ENCODE data around the gene SLC25A4. TPM values are rescaled to one million over a fixed set of nuclear protein-coding genes. Genes with fewer than 3 reads are reported as not detected.

Gene SLC25A4
- total RNA-seq, 2 experiments from 2014 or later = 4.1 TPM

DNA sequence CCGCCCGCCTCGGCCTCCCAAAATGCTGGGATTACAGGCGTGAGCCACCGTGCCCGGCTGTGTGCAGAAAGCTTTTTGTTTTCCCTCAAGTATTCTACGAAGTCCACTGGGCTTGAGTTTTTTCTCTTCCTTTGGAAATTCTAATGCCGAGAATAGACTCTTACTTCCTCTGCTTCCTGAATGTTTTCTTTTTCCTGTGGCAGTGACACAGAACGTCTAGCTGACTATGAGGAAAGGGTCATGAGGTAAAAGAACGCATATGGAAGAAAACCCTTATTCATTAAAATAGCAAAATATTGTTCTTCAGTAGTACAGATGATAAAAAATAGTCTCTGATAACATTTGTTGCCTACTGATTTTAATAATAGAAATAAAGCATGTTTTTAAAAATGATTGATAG, 4.9 kb upstream of the SLC25A4 start:
- no peak overlapping the region for H3K4me3 Mint-ChIP-seq
- intact Hi-C loops (cut with DNase I, micrococcal nuclease) = loop anchor here in 1 of 2 experiments (10.0 kb wide), 1 partner anchor 873 kb away; no protein-coding TSS in a partner anchor
- H3K4me1 Mint-ChIP-seq (ENCODE audit: low read depth) = peaks cover 6% of the 10 kb centered on the region
- Histone ChIP-seq H3K4me1 (ENCODE audit: insufficient read depth, low read length) (peaks cover 9% of the 10 kb centered on the region), H3K27me3 (ENCODE audit: control insufficient read depth in 1 of 2, insufficient read depth in 2 of 2, low read length in 2 of 2) (peaks cover 11 to 12% of the 10 kb centered on the region in 2 experiments), H3K27ac (ENCODE audit: low read depth in 1 of 2, low read length in 2 of 2) (no peak overlapping the region), H3K9me3 (ENCODE audit: control insufficient read depth in 1 of 2, insufficient read depth in 1 of 2, low read length in 2 of 2) (no peaks in the 10 kb centered on the region), H3K36me3 (ENCODE audit: insufficient read depth, low read length) (no peaks in the 10 kb centered on the region), H3K4me3 (ENCODE audit: low read length) (no peak overlapping the region)
- peaks cover 69% of the 10 kb centered on the region for H3K27me3 Mint-ChIP-seq
- ATAC-seq (ENCODE audit: poor library complexity) = no peak
- ChIA-PET POLR2A (no interaction called here), CTCF (no interaction called here)
- no peaks in the 10 kb centered on the region for H3K36me3 Mint-ChIP-seq (ENCODE audit: low read depth)
- no peak overlapping the region for H3K27ac Mint-ChIP-seq
- DNase-seq = no peak
- TF ChIP-seq, protein P1, sequence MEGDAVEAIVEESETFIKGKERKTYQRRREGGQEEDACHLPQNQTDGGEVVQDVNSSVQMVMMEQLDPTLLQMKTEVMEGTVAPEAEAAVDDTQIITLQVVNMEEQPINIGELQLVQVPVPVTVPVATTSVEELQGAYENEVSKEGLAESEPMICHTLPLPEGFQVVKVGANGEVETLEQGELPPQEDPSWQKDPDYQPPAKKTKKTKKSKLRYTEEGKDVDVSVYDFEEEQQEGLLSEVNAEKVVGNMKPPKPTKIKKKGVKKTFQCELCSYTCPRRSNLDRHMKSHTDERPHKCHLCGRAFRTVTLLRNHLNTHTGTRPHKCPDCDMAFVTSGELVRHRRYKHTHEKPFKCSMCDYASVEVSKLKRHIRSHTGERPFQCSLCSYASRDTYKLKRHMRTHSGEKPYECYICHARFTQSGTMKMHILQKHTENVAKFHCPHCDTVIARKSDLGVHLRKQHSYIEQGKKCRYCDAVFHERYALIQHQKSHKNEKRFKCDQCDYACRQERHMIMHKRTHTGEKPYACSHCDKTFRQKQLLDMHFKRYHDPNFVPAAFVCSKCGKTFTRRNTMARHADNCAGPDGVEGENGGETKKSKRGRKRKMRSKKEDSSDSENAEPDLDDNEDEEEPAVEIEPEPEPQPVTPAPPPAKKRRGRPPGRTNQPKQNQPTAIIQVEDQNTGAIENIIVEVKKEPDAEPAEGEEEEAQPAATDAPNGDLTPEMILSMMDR (IDR thresholded peaks at IDR 0.05) = no peak
- H3K9me3 Mint-ChIP-seq = no peaks in the 10 kb centered on the region

GRCh38 chr4:185139736-185140135, 3.3 kb upstream of the SLC25A4 start:
- H3K36me3 ChIP-seq (ENCODE audit: insufficient read depth, low read length) = no peaks in the 10 kb centered on the region
- H3K27ac ChIP-seq (ENCODE audit: low read depth in 1 of 2, low read length in 2 of 2) = no peak overlapping the region
- no peak overlapping the region for H3K4me3 Mint-ChIP-seq
- H3K36me3 Mint-ChIP-seq (ENCODE audit: low read depth) = no peaks in the 10 kb centered on the region
- peaks cover 14% of the 10 kb centered on the region for H3K4me1 Mint-ChIP-seq (ENCODE audit: low read depth)
- H3K27ac Mint-ChIP-seq = no peak overlapping the region
- CTCF ChIA-PET = no interaction called here
- intact Hi-C loops (cut with DNase I, micrococcal nuclease) = loop anchor here (5.0 to 10.0 kb wide), 3 partner anchors 333 to 875 kb away; partner anchors contain the start of genes CASP3 (in 1 of the 2), CCDC110 (in 1 of the 2) and PRIMPOL (in 1 of the 2)
- H3K9me3 ChIP-seq (ENCODE audit: control insufficient read depth in 1 of 2, insufficient read depth in 1 of 2, low read length in 2 of 2) = no peaks in the 10 kb centered on the region
- POLR2A ChIA-PET = no interaction called here
- peaks cover 69% of the 10 kb centered on the region for H3K27me3 Mint-ChIP-seq
- H3K9me3 Mint-ChIP-seq = no peaks in the 10 kb centered on the region
- ATAC-seq (ENCODE audit: poor library complexity) = no peak
- no peak overlapping the region for H3K4me3 ChIP-seq (ENCODE audit: low read length)
- DNase-seq = no peak
- H3K27me3 ChIP-seq (ENCODE audit: control insufficient read depth in 1 of 2, insufficient read depth in 2 of 2, low read length in 2 of 2) = peaks cover 11 to 12% of the 10 kb centered on the region in 2 experiments
- TF ChIP-seq, protein P1 (IDR thresholded peaks at IDR 0.05) = no peak
- peaks cover 14% of the 10 kb centered on the region for H3K4me1 ChIP-seq (ENCODE audit: insufficient read depth, low read length)

DNA sequence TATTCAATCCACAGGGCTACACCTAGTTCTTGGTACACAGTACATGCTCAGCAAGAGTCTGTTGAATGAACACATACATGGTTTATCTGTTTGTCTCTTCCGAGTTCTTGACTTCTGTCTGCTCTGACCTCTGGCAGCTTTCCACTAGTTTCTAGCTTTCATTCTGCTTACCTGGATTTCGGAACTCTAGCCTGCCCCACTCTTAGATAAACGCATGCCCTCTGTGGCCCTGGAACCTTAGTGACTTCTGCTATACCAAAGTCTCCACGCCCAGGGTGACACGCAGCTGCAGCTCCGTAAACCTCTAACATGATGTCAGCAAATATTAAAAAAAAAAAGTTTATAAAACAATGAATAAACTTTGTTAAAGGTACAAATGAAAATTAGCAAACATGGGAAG, 1.3 kb upstream of the SLC25A4 start:
- POLR2A ChIA-PET = interaction anchor here (1.7 to 2.0 kb wide), 2 partner anchors 13 to 284 kb away, joined by 7 read pairs; partner anchors contain the start of gene UFSP2

More for the DNA sequence above, 1.3 kb upstream of the SLC25A4 start:
- no peak for ATAC-seq (ENCODE audit: poor library complexity)
- Mint-ChIP-seq H3K4me1 (ENCODE audit: low read depth) (peaks cover 18% of the 10 kb centered on the region), H3K9me3 (no peaks in the 10 kb centered on the region), H3K4me3 (peak overlapping the region; percentile 48), H3K27me3 (peaks cover 65% of the 10 kb centered on the region), H3K27ac (no peak overlapping the region), H3K36me3 (ENCODE audit: low read depth) (no peaks in the 10 kb centered on the region)
- no peaks in the 10 kb centered on the region for H3K9me3 ChIP-seq (ENCODE audit: control insufficient read depth in 1 of 2, insufficient read depth in 1 of 2, low read length in 2 of 2)
- TF ChIP-seq, protein P1 (IDR thresholded peaks at IDR 0.05) = no peak
- H3K27ac ChIP-seq (ENCODE audit: low read depth in 1 of 2, low read length in 2 of 2) = no peak overlapping the region
- CTCF ChIA-PET = no interaction called here
- H3K4me3 ChIP-seq (ENCODE audit: low read length) = no peak overlapping the region
- peaks cover 14% of the 10 kb centered on the region for H3K4me1 ChIP-seq (ENCODE audit: insufficient read depth, low read length)
- H3K27me3 ChIP-seq (ENCODE audit: control insufficient read depth in 1 of 2, insufficient read depth in 2 of 2, low read length in 2 of 2) = peaks cover 11 to 12% of the 10 kb centered on the region in 2 experiments
- DNase-seq = no peak
- intact Hi-C loops (cut with DNase I, micrococcal nuclease) = loop anchor here in 1 of 2 experiments (5.0 to 10.0 kb wide), 2 partner anchors 331 to 497 kb away; partner anchors contain the start of genes CASP3, CCDC110 and PRIMPOL
- no peaks in the 10 kb centered on the region for H3K36me3 ChIP-seq (ENCODE audit: insufficient read depth, low read length)

Measured in CD4-positive, alpha-beta T cell (primary cell).